Globus pallidus (tissue), 1 donor: ENCODE data around the gene SLC35F3.
A peak's percentile ranks its signal among the peaks of the same experiment; 100 is the strongest.
"Not testable (repeated sequence)": the region's sequence is repeated elsewhere in the genome, so short reads cannot be mapped to it uniquely, and the experiment has no call there.

Experiments
- DNase-seq: peaks from one replicate; pipeline ENCODE4 v3.0.0-alpha.2; 2015; ENCODE audit warnings: low spot score

Gene SLC35F3

GRCh38 chr1:234197839-234198238 lies 293.4 kb downstream of the SLC35F3 start:
- no peak for DNase-seq

- no peak for DNase-seq
These were observed 295.1 kb downstream of the SLC35F3 start for GRCh38 chr1:234199476-234200127.

GRCh38 chr1:234200566-234200965 lies 296.1 kb downstream of the SLC35F3 start:
- DNase-seq, result no peak

GRCh38 chr1:234201600-234201999 lies 297.1 kb downstream of the SLC35F3 start:
- DNase-seq, result no peak

- DNase-seq, result no peak
These were observed 301.5 kb downstream of the SLC35F3 start for GRCh38 chr1:234205966-234206365.

- no peak for DNase-seq
These were observed 302.3 kb downstream of the SLC35F3 start for GRCh38 chr1:234206651-234207284.

GRCh38 chr1:234208351-234208750 lies 303.9 kb downstream of the SLC35F3 start:
- DNase-seq, result no peak

- no peak for DNase-seq
These were observed 304.3 kb downstream of the SLC35F3 start for GRCh38 chr1:234208791-234209190.

GRCh38 chr1:234210429-234210828 lies 306.0 kb downstream of the SLC35F3 start:
- DNase-seq, result not testable (repeated sequence)

GRCh38 chr1:234211855-234212254 lies 307.4 kb downstream of the SLC35F3 start:
- not testable (repeated sequence) for DNase-seq

- DNase-seq, result peak; percentile 66
These were observed 308.5 kb downstream of the SLC35F3 start for GRCh38 chr1:234212764-234213657.

GRCh38 chr1:234213658-234214128 lies 309.2 kb downstream of the SLC35F3 start:
- peak; percentile 24 for DNase-seq

- no peak for DNase-seq
These were observed 309.8 kb downstream of the SLC35F3 start for GRCh38 chr1:234214129-234214910.

- peak; percentile 27 for DNase-seq
These were observed 310.7 kb downstream of the SLC35F3 start for GRCh38 chr1:234214911-234215892.

GRCh38 chr1:234216116-234216703 lies 311.7 kb downstream of the SLC35F3 start:
- DNase-seq, result no peak

- DNase-seq, result no peak
These were observed 312.9 kb downstream of the SLC35F3 start for GRCh38 chr1:234217316-234217840.

- peak; percentile 49 for DNase-seq
These were observed 313.6 kb downstream of the SLC35F3 start for GRCh38 chr1:234218078-234218477.

GRCh38 chr1:234219711-234220110 lies 315.2 kb downstream of the SLC35F3 start:
- DNase-seq, result no peak

GRCh38 chr1:234221601-234222000 lies 317.1 kb downstream of the SLC35F3 start:
- no peak for DNase-seq
